Ishikawa (cell line): ENCODE data around the gene KRT33A.
"Not testable (repeated sequence)": the region's sequence is repeated elsewhere in the genome, so short reads cannot be mapped to it uniquely, and the experiment has no call there.

Source experiments
- CEBPB ChIP-seq: IDR thresholded peaks from 2 replicates; pipeline ENCODE4 v1.6.1; 2012
- CREB1 ChIP-seq: IDR thresholded peaks from 2 replicates; pipeline ENCODE4 v1.6.1; 2012; ENCODE audit warnings: low read depth
- EGR1 ChIP-seq: IDR thresholded peaks from 2 replicates; pipeline ENCODE4 v1.6.1; 2012
- EP300 ChIP-seq: IDR thresholded peaks from 2 replicates; pipeline ENCODE4 v1.6.1; 2012; ENCODE audit warnings: borderline replicate concordance
- FOXM1 ChIP-seq: IDR thresholded peaks from 2 replicates; pipeline ENCODE4 v1.6.1; 2012; ENCODE audit warnings: low read depth, borderline replicate concordance
- RAD21 ChIP-seq: IDR thresholded peaks from 2 replicates; pipeline ENCODE4 v1.6.1; 2012; ENCODE audit warnings: low read depth
- REST ChIP-seq: IDR thresholded peaks from 2 replicates; pipeline ENCODE4 v1.6.1; 2012; ENCODE audit warnings: low read depth, mild to moderate bottlenecking
- TCF12 ChIP-seq: IDR thresholded peaks from 2 replicates; pipeline ENCODE4 v1.6.1; 2012; ENCODE audit warnings: low read depth
- USF1 ChIP-seq: IDR thresholded peaks from 2 replicates; pipeline ENCODE4 v1.6.1; 2012
- YY1 ChIP-seq: IDR thresholded peaks from 2 replicates; pipeline ENCODE4 v1.6.1; 2012; ENCODE audit warnings: low read depth
- TF ChIP-seq, protein P1 (sequence below): IDR thresholded peaks from 2 replicates; pipeline ENCODE4 v1.6.1; 2012

DNA sequence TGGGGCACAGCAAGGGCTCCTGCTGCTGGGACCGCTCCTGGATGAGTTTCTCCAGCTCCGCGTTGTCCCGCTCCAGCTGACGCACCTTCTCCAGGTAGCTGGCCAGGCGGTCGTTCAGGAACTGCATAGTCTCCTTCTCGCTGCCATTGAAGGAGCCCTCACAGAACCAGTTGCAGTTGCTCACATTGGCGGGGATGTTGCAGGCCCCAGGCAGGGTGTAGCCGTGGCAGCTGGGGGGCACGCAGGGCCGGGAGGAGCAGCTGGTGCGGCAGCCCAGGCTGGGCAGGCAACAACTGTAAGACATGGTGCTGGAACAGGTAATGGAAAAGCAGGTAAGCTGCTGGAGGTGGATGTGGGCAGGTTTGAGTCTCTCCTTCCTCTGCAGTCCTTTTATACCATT lies 31.3 kb upstream of the KRT33A start, which contains the start of gene KRT34:
- TF ChIP-seq, protein P1, sequence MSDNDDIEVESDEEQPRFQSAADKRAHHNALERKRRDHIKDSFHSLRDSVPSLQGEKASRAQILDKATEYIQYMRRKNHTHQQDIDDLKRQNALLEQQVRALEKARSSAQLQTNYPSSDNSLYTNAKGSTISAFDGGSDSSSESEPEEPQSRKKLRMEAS = not testable (repeated sequence)
- TF ChIP-seq EP300, YY1, RAD21, TCF12, REST, FOXM1, CEBPB, EGR1, CREB1, USF1: not testable (repeated sequence)
